H1 (cell line): ENCODE data around the gene ARHGAP4. TPM values are rescaled to one million over a fixed set of nuclear protein-coding genes. Genes with fewer than 3 reads are reported as not detected.

ENCODE experiments used
- ATF2 ChIP-seq: IDR thresholded peaks from 2 replicates; pipeline ENCODE4 v1.6.1; 2012; ENCODE audit warnings: low read length, inconsistent platforms
- BRCA1 ChIP-seq: IDR thresholded peaks from 2 replicates; pipeline ENCODE4 v1.6.1; 2012; ENCODE audit warnings: low read depth, low read length, improper control_type of control experiment
- CHD1 ChIP-seq: IDR thresholded peaks from 2 replicates; pipeline ENCODE4 v1.6.1; 2012; ENCODE audit warnings: low read depth, low read length, improper control_type of control experiment
- CHD2 ChIP-seq: IDR thresholded peaks from 2 replicates; pipeline ENCODE4 v1.6.1; 2012; ENCODE audit warnings: low read length, improper control_type of control experiment
- EP300 ChIP-seq, 2 experiments: IDR thresholded peaks; 1 replicate in 1 of 2; 2 replicates in 1 of 2; pipeline ENCODE4 v1.6.1; 2011 to 2012; ENCODE audit warnings: low read depth in 2 of 2, low read length in 2 of 2, mild to moderate bottlenecking in 2 of 2, borderline replicate concordance in 1 of 2, inconsistent platforms in 1 of 2, moderate library complexity in 1 of 2
- POLR2AphosphoS5 ChIP-seq: IDR thresholded peaks from 2 replicates; pipeline ENCODE4 v1.6.1; 2011; ENCODE audit warnings: low read depth, low read length
- SRF ChIP-seq: IDR thresholded peaks from 2 replicates; pipeline ENCODE4 v1.6.1; 2011; ENCODE audit warnings: mild to moderate bottlenecking, low read depth, low read length, moderate library complexity
- polyA plus RNA-seq, 7 experiments: library from polyadenylated mRNA; depleted of rRNA in 3 of 7; stranded (reverse) in 5 of 7; unstranded in 2 of 7; fragments of >200 nt in 5 of 7; fragments of 200-250 nt in 2 of 7; gene quantifications; 1 replicate in 5 of 7; 2 replicates in 1 of 7; 4 replicates in 1 of 7; pipeline versions ENCODE4 v1.2.1 to v1.2.3, GENCODE V29; 2011 to 2013; ENCODE audit warnings: missing spikeins in 2 of 7, mixed read lengths in 2 of 7
- total RNA-seq: library from RNA; stranded (reverse); fragmentation: NEBNext Ultra II Directional; extraction: Animal tissue kit (Norgen Biotek cat#: 25700); gene quantifications from 2 replicates; pipeline ENCODE4 v1.2.1, GENCODE V29; 2021

The ARHGAP4 gene
- total and polyA plus RNA-seq, 2 of the 8 experiments (the other 6 are each of a cell fraction or from before 2014, with no cell fraction given) = 23.9 to 26.0 TPM

- no peak for TF ChIP-seq CHD2
- no peak for TF ChIP-seq SRF
- no peak for TF ChIP-seq EP300 (IDR thresholded peaks at IDR 0.05; ENCODE audit: borderline replicate concordance in 1 of 2, low read depth in 2 of 2, low read length in 2 of 2)
- TF ChIP-seq ATF2 = no peak
- TF ChIP-seq POLR2AphosphoS5 = no peak
- TF ChIP-seq BRCA1 = no peak
- no peak for TF ChIP-seq CHD1
Observed at GRCh38 chrX:153883163-153883843, 42.8 kb downstream of the ARHGAP4 start (continued).
